H1 (cell line): ENCODE results near the gene EIPR1. TPM values are rescaled to one million over a fixed set of nuclear protein-coding genes. Genes with fewer than 3 reads are reported as not detected.

ENCODE experiments used
- CBX5 ChIP-seq: fragments of 300-800, 300-1000 bp; sonication (generic); IDR thresholded peaks from 2 replicates; pipeline ENCODE4 v1.7.1; 2016; ENCODE audit warnings: antibody characterized with exemption, low read length, low read depth
- EP300 ChIP-seq, 2 experiments: IDR thresholded peaks; 1 replicate in 1 of 2; 2 replicates in 1 of 2; pipeline ENCODE4 v1.6.1; 2011 to 2012; ENCODE audit warnings: low read depth in 2 of 2, low read length in 2 of 2, mild to moderate bottlenecking in 2 of 2, borderline replicate concordance in 1 of 2, inconsistent platforms in 1 of 2, moderate library complexity in 1 of 2
- SP1 ChIP-seq: IDR thresholded peaks from 2 replicates; pipeline ENCODE4 v1.6.1; 2011; ENCODE audit warnings: low read depth, low read length
- polyA plus RNA-seq, 7 experiments: library from polyadenylated mRNA; depleted of rRNA in 3 of 7; stranded (reverse) in 5 of 7; unstranded in 2 of 7; fragments of >200 nt in 5 of 7; fragments of 200-250 nt in 2 of 7; gene quantifications; 1 replicate in 5 of 7; 2 replicates in 1 of 7; 4 replicates in 1 of 7; pipeline versions ENCODE4 v1.2.1 to v1.2.3, GENCODE V29; 2011 to 2013; ENCODE audit warnings: missing spikeins in 2 of 7, mixed read lengths in 2 of 7
- total RNA-seq: library from RNA; stranded (reverse); fragmentation: NEBNext Ultra II Directional; extraction: Animal tissue kit (Norgen Biotek cat#: 25700); gene quantifications from 2 replicates; pipeline ENCODE4 v1.2.1, GENCODE V29; 2021
- TF ChIP-seq, protein P1 (sequence below): fragments of 300-600 bp; sonication (generic); IDR thresholded peaks from 2 replicates; pipeline ENCODE4 v1.7.1; 2012; ENCODE audit warnings: low read length, moderate library complexity, mild to moderate bottlenecking, inconsistent platforms; ENCODE audit not compliant: insufficient replicate concordance
- TF ChIP-seq, protein P2 (sequence below): IDR thresholded peaks from 2 replicates; pipeline ENCODE4 v1.6.1; 2012; ENCODE audit warnings: inconsistent platforms

Gene EIPR1
- total and polyA plus RNA-seq, 2 of the 8 experiments (the other 6 are each of a cell fraction or from before 2014, with no cell fraction given) = 26.3 to 56.4 TPM

GRCh38 chr2:3349211-3349693 is 28.4 kb downstream of the EIPR1 start (continued):
- TF ChIP-seq, protein P1, sequence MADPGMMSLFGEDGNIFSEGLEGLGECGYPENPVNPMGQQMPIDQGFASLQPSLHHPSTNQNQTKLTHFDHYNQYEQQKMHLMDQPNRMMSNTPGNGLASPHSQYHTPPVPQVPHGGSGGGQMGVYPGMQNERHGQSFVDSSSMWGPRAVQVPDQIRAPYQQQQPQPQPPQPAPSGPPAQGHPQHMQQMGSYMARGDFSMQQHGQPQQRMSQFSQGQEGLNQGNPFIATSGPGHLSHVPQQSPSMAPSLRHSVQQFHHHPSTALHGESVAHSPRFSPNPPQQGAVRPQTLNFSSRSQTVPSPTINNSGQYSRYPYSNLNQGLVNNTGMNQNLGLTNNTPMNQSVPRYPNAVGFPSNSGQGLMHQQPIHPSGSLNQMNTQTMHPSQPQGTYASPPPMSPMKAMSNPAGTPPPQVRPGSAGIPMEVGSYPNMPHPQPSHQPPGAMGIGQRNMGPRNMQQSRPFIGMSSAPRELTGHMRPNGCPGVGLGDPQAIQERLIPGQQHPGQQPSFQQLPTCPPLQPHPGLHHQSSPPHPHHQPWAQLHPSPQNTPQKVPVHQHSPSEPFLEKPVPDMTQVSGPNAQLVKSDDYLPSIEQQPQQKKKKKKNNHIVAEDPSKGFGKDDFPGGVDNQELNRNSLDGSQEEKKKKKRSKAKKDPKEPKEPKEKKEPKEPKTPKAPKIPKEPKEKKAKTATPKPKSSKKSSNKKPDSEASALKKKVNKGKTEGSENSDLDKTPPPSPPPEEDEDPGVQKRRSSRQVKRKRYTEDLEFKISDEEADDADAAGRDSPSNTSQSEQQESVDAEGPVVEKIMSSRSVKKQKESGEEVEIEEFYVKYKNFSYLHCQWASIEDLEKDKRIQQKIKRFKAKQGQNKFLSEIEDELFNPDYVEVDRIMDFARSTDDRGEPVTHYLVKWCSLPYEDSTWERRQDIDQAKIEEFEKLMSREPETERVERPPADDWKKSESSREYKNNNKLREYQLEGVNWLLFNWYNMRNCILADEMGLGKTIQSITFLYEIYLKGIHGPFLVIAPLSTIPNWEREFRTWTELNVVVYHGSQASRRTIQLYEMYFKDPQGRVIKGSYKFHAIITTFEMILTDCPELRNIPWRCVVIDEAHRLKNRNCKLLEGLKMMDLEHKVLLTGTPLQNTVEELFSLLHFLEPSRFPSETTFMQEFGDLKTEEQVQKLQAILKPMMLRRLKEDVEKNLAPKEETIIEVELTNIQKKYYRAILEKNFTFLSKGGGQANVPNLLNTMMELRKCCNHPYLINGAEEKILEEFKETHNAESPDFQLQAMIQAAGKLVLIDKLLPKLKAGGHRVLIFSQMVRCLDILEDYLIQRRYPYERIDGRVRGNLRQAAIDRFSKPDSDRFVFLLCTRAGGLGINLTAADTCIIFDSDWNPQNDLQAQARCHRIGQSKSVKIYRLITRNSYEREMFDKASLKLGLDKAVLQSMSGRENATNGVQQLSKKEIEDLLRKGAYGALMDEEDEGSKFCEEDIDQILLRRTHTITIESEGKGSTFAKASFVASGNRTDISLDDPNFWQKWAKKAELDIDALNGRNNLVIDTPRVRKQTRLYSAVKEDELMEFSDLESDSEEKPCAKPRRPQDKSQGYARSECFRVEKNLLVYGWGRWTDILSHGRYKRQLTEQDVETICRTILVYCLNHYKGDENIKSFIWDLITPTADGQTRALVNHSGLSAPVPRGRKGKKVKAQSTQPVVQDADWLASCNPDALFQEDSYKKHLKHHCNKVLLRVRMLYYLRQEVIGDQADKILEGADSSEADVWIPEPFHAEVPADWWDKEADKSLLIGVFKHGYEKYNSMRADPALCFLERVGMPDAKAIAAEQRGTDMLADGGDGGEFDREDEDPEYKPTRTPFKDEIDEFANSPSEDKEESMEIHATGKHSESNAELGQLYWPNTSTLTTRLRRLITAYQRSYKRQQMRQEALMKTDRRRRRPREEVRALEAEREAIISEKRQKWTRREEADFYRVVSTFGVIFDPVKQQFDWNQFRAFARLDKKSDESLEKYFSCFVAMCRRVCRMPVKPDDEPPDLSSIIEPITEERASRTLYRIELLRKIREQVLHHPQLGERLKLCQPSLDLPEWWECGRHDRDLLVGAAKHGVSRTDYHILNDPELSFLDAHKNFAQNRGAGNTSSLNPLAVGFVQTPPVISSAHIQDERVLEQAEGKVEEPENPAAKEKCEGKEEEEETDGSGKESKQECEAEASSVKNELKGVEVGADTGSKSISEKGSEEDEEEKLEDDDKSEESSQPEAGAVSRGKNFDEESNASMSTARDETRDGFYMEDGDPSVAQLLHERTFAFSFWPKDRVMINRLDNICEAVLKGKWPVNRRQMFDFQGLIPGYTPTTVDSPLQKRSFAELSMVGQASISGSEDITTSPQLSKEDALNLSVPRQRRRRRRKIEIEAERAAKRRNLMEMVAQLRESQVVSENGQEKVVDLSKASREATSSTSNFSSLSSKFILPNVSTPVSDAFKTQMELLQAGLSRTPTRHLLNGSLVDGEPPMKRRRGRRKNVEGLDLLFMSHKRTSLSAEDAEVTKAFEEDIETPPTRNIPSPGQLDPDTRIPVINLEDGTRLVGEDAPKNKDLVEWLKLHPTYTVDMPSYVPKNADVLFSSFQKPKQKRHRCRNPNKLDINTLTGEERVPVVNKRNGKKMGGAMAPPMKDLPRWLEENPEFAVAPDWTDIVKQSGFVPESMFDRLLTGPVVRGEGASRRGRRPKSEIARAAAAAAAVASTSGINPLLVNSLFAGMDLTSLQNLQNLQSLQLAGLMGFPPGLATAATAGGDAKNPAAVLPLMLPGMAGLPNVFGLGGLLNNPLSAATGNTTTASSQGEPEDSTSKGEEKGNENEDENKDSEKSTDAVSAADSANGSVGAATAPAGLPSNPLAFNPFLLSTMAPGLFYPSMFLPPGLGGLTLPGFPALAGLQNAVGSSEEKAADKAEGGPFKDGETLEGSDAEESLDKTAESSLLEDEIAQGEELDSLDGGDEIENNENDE = no peak
- TF ChIP-seq, protein P2, sequence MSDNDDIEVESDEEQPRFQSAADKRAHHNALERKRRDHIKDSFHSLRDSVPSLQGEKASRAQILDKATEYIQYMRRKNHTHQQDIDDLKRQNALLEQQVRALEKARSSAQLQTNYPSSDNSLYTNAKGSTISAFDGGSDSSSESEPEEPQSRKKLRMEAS = no peak; the same call in 1 of the 2 replicates
- no peak for TF ChIP-seq SP1
- no peak for TF ChIP-seq EP300 (IDR thresholded peaks at IDR 0.05; ENCODE audit: borderline replicate concordance in 1 of 2, low read depth in 2 of 2, low read length in 2 of 2)
- TF ChIP-seq CBX5 = no peak
